SK-N-SH treated with all-trans-retinoic acid at 6 μM for 48 hours (cell line): Measurements from ENCODE around the gene PLCD3.

Experiments
- ATAC-seq: fragments of 200-7000 bp; cut with Tn5 transposase; 3 replicates; pipeline ENCODE4 v1.9.1; 2020; ENCODE audit warnings: mild to moderate bottlenecking, moderate library complexity
- ARNTL ChIP-seq: fragments of 450-650 bp; formaldehyde crosslinking; IDR thresholded peaks from 2 replicates; pipeline ENCODE4 v1.5.0; 2020; ENCODE audit warnings: low read depth, mild to moderate bottlenecking, moderate library complexity, borderline replicate concordance
- BACH2 ChIP-seq: fragments of 250-450 bp; sonication (Bioruptor Pico); IDR thresholded peaks from 2 replicates; pipeline ENCODE4 v1.9.0; 2021; ENCODE audit warnings: mild to moderate bottlenecking, borderline replicate concordance
- CSDC2 ChIP-seq: fragments of 250-450 bp; sonication (Bioruptor Pico); IDR thresholded peaks from 2 replicates; pipeline ENCODE4 v1.5.0; 2020; ENCODE audit warnings: mild to moderate bottlenecking, moderate library complexity
- ESRRG ChIP-seq: fragments of 250-450 bp; sonication (Bioruptor Pico); IDR thresholded peaks from 2 replicates; pipeline ENCODE4 v1.6.1; 2021; ENCODE audit warnings: mild to moderate bottlenecking
- GLIS3 ChIP-seq: fragments of 250-450 bp; sonication (Bioruptor Pico); IDR thresholded peaks from 2 replicates; pipeline ENCODE4 v1.5.0; 2020; ENCODE audit warnings: mild to moderate bottlenecking, moderate library complexity
- ISL1 ChIP-seq: fragments of 250-450 bp; sonication (Bioruptor Pico); IDR thresholded peaks from 2 replicates; pipeline ENCODE4 v2.1.2; 2022; ENCODE audit warnings: mild to moderate bottlenecking, moderate library complexity
- OSR1 ChIP-seq: fragments of 250-450 bp; sonication (Bioruptor Pico); IDR thresholded peaks from 2 replicates; pipeline ENCODE4 v1.8.0; 2022; ENCODE audit warnings: moderate library complexity, mild to moderate bottlenecking, inconsistent platforms
- PPARA ChIP-seq: fragments of 250-450 bp; sonication (Bioruptor Pico); IDR thresholded peaks from 2 replicates; pipeline ENCODE4 v1.5.0; 2020; ENCODE audit warnings: mild to moderate bottlenecking, borderline replicate concordance
- RARB ChIP-seq: fragments of 250-450 bp; sonication (Bioruptor Pico); IDR thresholded peaks from 2 replicates; pipeline ENCODE4 v1.8.0; 2021; ENCODE audit warnings: mild to moderate bottlenecking, moderate library complexity
- SNAI2 ChIP-seq: fragments of 250-450 bp; sonication (Bioruptor Pico); IDR thresholded peaks from 2 replicates; pipeline ENCODE4 v1.5.0; 2020; ENCODE audit warnings: mild to moderate bottlenecking, moderate library complexity
- TCF4 ChIP-seq: fragments of 250-450 bp; sonication (Bioruptor Pico); IDR thresholded peaks from 2 replicates; pipeline ENCODE4 v1.8.0; 2021; ENCODE audit warnings: mild to moderate bottlenecking, moderate library complexity, borderline replicate concordance
- TOX ChIP-seq: fragments of 250-450 bp; sonication (Bioruptor Pico); IDR thresholded peaks from 2 replicates; pipeline ENCODE4 v1.8.0; 2021; ENCODE audit warnings: mild to moderate bottlenecking, moderate library complexity, borderline replicate concordance
- ZC3H10 ChIP-seq: fragments of 250-450 bp; sonication (Bioruptor Pico); IDR thresholded peaks from 2 replicates; pipeline ENCODE4 v1.5.1; 2021; ENCODE audit warnings: mild to moderate bottlenecking, moderate library complexity
- ZFP3 ChIP-seq: fragments of 250-450 bp; sonication (Bioruptor Pico); IDR thresholded peaks from 2 replicates; pipeline ENCODE4 v1.5.0; 2020; ENCODE audit warnings: mild to moderate bottlenecking, moderate library complexity
- ZFP30 ChIP-seq: fragments of 450-650 bp; formaldehyde crosslinking; IDR thresholded peaks from 2 replicates; pipeline ENCODE4 v1.5.0; 2022; ENCODE audit warnings: mild to moderate bottlenecking, moderate library complexity
- ZNF565 ChIP-seq: fragments of 450-650 bp; formaldehyde crosslinking; conservative IDR thresholded peaks from 2 replicates; pipeline ENCODE4 v1.5.0; 2020; ENCODE audit warnings: low read depth, mild to moderate bottlenecking, moderate library complexity
- ZNF70 ChIP-seq: fragments of 450-650 bp; formaldehyde crosslinking; IDR thresholded peaks from 2 replicates; pipeline ENCODE4 v1.5.0; 2020; ENCODE audit warnings: mild to moderate bottlenecking, moderate library complexity
- ZNF8 ChIP-seq: fragments of 450-650 bp; formaldehyde crosslinking; IDR thresholded peaks from 2 replicates; pipeline ENCODE4 v1.5.0; 2020; ENCODE audit warnings: mild to moderate bottlenecking, moderate library complexity
- TF ChIP-seq, protein P1 (sequence below): fragments of 250-450 bp; sonication (Bioruptor Pico); IDR thresholded peaks from 2 replicates; pipeline ENCODE4 v1.8.0; 2021; ENCODE audit warnings: low read depth, mild to moderate bottlenecking, moderate library complexity, borderline replicate concordance
- TF ChIP-seq, protein P2 (sequence below): fragments of 250-450 bp; sonication (Bioruptor Pico); IDR thresholded peaks from 2 replicates; pipeline ENCODE4 v1.5.0; 2020; ENCODE audit warnings: mild to moderate bottlenecking, moderate library complexity
- TF ChIP-seq, protein P3 (sequence below): fragments of 250-450 bp; sonication (Bioruptor Pico); IDR thresholded peaks from 2 replicates; pipeline ENCODE4 v1.5.1; 2020; ENCODE audit warnings: low read depth, mild to moderate bottlenecking, moderate library complexity

PLCD3 gene

DNA sequence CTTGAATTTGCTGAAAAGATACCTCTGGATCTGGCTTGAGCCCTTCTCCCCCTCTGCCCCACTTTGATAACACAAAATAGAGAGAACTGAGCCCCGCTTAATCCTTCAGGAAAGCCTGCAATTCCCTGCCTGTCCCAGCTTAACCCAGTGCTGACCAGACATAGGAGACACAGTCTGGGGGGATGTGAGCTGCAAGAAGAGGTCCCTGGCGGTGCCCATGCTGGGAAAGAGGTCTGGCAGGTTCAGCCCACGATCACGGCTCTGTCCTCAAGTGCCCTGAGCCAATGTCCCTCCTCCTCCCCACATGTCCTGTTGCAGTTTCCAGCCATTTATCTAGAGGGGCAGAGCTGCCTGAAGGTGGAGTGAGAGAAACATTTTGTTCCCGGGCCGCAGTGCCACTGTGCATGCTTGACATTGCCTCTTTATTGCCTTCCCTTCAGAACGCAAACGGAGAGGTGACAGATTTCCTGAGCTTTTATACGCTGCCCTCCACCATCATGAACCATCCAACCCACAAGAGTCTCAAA lies 29.0 kb downstream of the PLCD3 start:
- TF ChIP-seq GLIS3 (CRISPR knock-in tag), result no peak
- TF ChIP-seq PPARA (CRISPR knock-in tag), result no peak
- TF ChIP-seq ZNF8, result no peak
- TF ChIP-seq OSR1, result no peak
- TF ChIP-seq, protein P1, sequence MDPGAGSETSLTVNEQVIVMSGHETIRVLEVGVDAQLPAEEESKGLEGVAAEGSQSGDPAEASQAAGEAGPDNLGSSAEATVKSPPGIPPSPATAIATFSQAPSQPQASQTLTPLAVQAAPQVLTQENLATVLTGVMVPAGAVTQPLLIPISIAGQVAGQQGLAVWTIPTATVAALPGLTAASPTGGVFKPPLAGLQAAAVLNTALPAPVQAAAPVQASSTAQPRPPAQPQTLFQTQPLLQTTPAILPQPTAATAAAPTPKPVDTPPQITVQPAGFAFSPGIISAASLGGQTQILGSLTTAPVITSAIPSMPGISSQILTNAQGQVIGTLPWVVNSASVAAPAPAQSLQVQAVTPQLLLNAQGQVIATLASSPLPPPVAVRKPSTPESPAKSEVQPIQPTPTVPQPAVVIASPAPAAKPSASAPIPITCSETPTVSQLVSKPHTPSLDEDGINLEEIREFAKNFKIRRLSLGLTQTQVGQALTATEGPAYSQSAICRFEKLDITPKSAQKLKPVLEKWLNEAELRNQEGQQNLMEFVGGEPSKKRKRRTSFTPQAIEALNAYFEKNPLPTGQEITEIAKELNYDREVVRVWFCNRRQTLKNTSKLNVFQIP (CRISPR knock-in tag), result no peak
- no peak for TF ChIP-seq ZC3H10 (CRISPR knock-in tag)
- TF ChIP-seq, protein P2, sequence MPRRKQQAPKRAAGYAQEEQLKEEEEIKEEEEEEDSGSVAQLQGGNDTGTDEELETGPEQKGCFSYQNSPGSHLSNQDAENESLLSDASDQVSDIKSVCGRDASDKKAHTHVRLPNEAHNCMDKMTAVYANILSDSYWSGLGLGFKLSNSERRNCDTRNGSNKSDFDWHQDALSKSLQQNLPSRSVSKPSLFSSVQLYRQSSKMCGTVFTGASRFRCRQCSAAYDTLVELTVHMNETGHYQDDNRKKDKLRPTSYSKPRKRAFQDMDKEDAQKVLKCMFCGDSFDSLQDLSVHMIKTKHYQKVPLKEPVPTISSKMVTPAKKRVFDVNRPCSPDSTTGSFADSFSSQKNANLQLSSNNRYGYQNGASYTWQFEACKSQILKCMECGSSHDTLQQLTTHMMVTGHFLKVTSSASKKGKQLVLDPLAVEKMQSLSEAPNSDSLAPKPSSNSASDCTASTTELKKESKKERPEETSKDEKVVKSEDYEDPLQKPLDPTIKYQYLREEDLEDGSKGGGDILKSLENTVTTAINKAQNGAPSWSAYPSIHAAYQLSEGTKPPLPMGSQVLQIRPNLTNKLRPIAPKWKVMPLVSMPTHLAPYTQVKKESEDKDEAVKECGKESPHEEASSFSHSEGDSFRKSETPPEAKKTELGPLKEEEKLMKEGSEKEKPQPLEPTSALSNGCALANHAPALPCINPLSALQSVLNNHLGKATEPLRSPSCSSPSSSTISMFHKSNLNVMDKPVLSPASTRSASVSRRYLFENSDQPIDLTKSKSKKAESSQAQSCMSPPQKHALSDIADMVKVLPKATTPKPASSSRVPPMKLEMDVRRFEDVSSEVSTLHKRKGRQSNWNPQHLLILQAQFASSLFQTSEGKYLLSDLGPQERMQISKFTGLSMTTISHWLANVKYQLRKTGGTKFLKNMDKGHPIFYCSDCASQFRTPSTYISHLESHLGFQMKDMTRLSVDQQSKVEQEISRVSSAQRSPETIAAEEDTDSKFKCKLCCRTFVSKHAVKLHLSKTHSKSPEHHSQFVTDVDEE (CRISPR knock-in tag), result no peak
- TF ChIP-seq RARB (CRISPR knock-in tag), result no peak
- no peak for TF ChIP-seq ESRRG (CRISPR knock-in tag)
- TF ChIP-seq CSDC2 (CRISPR knock-in tag), result no peak
- no peak for TF ChIP-seq ZNF565 (CRISPR knock-in tag)
- TF ChIP-seq ISL1 (CRISPR knock-in tag), result no peak
- TF ChIP-seq TOX (CRISPR knock-in tag), result no peak
- no peak for TF ChIP-seq TCF4
- TF ChIP-seq ZFP3 (CRISPR knock-in tag), result no peak
- TF ChIP-seq SNAI2 (CRISPR knock-in tag), result no peak
- no peak for ATAC-seq

DNA sequence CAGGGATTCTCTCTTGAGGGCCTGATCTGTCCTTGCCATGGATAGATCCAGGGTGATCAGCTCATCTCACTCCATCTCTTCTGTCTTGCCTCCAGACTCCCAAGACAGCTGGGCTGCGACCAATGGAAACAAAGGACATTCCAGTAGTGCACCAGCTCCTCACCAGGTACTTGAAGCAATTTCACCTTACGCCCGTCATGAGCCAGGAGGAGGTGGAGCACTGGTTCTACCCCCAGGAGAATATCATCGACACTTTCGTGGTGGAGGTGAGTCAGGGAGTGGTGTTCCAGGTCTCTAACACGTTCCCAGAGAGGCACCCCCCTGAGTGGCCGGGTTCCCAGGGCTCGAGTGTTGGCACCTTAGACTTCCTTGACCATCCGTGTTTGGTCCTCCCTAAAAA lies 29.5 kb downstream of the PLCD3 start:
- ATAC-seq, result no peak
- no peak for TF ChIP-seq TCF4
- TF ChIP-seq GLIS3 (CRISPR knock-in tag), result no peak
- TF ChIP-seq CSDC2 (CRISPR knock-in tag), result no peak
- no peak for TF ChIP-seq ZNF565 (CRISPR knock-in tag)
- TF ChIP-seq RARB (CRISPR knock-in tag), result no peak
- TF ChIP-seq PPARA (CRISPR knock-in tag), result no peak
- no peak for TF ChIP-seq ISL1 (CRISPR knock-in tag)
- TF ChIP-seq ZC3H10 (CRISPR knock-in tag), result no peak
- TF ChIP-seq, protein P2 (CRISPR knock-in tag), result no peak
- no peak for TF ChIP-seq ZFP30
- TF ChIP-seq ARNTL (CRISPR knock-in tag), result no peak
- TF ChIP-seq ESRRG (CRISPR knock-in tag), result no peak
- TF ChIP-seq TOX (CRISPR knock-in tag), result no peak
- TF ChIP-seq OSR1, result no peak
- TF ChIP-seq ZFP3 (CRISPR knock-in tag), result no peak
- no peak for TF ChIP-seq BACH2
- TF ChIP-seq, protein P3, sequence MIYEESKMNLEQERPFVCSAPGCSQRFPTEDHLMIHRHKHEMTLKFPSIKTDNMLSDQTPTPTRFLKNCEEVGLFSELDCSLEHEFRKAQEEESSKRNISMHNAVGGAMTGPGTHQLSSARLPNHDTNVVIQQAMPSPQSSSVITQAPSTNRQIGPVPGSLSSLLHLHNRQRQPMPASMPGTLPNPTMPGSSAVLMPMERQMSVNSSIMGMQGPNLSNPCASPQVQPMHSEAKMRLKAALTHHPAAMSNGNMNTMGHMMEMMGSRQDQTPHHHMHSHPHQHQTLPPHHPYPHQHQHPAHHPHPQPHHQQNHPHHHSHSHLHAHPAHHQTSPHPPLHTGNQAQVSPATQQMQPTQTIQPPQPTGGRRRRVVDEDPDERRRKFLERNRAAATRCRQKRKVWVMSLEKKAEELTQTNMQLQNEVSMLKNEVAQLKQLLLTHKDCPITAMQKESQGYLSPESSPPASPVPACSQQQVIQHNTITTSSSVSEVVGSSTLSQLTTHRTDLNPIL (CRISPR knock-in tag), result no peak
- TF ChIP-seq, protein P1 (CRISPR knock-in tag), result no peak
- no peak for TF ChIP-seq ZNF70 (CRISPR knock-in tag)
